ENCODE measurements around the gene KRTAP10-4.
"Not testable (repeated sequence)": the region's sequence is repeated elsewhere in the genome, so short reads cannot be mapped to it uniquely, and the experiment has no call there.

The KRTAP10-4 gene

DNA sequence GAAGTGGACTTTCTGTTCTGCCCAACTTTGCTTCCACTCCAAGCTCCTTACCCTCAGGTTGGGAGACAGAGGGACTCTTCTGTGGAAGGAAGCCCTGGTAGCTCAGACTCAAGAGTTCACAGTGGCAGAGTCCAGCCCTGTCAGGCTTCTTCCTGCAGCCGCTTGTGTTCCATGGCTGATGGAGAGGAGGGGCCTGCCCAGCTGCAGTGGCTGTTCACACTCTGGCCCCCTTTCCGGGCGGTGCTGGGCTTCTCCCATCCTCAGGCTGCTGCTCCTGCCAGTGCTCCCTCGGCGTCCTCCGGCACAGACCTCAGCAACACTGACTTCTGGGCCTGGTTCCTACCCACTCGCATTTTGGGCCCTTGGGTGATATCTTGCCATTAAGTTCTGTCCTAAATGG, 37.6 kb upstream of the KRTAP10-4 start:
- DNase-seq, result no peak

DNA sequence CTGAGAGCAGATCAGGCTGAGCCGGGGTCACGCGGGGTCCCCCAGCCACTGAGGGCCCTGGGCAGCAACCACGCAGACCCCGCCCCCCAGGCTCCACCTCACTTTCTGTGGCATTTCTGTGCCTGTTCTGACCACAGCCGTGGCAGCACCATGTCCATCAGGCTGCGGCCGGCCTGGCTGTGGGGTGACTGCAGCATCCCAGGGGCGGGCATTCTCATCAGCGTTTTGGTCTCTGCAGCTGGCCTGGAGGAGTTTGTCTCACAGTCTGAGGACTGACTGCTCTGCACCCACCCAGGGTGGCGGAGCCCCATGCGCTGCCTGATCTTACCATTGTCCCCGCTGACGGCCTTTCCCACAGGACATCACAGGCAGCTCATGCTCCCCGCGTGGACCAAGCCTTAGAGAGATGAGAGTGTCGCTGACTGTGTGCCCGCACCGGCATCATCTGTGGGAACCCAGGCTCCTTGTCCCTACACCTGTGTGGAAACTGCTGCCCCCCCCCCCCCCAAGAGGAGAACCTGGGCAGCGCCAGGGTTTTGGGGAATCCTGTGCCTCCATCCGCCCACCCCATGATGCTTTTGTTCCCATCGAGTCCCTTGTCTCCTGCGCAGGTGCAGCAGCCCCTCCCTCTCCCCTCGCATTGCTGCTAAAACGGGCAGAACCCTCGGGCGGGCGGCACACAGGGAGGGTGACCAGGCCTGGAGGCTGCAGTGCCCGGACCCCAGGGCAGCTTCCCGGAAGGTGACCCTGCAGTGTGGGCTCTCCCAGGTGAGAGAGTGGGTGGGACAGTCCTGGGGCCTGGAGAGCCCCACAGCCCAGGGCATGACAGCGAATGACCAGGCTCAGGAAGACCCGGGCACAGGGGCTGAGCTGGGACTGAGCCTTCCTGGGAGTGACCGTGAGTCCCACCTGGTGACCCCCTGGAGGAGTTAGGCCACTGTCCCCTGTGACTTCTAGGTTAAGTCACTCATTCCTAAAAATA, 35.3 kb upstream of the KRTAP10-4 start:
- no peak for DNase-seq

DNA sequence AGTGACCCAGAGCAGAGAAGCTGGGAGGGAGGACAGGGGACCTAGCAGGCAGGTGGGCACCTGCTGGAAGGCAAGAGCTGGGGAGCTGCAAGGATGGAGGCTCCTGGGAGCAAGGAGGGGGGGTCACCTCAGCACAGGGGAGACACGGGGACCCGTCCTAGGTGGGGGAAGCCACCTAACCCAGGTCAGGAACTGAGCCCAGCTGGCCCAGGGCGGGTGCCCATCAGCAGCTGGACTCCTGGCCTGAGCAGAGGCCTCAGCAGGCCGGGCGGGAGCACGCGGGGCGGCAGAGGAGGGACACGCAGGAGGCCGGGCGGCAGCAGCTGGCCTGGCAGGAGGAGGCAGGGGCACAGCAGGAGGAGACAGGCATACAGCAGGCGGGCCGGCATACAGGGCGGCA, 34.5 kb upstream of the KRTAP10-4 start:
- no peak for DNase-seq

DNA sequence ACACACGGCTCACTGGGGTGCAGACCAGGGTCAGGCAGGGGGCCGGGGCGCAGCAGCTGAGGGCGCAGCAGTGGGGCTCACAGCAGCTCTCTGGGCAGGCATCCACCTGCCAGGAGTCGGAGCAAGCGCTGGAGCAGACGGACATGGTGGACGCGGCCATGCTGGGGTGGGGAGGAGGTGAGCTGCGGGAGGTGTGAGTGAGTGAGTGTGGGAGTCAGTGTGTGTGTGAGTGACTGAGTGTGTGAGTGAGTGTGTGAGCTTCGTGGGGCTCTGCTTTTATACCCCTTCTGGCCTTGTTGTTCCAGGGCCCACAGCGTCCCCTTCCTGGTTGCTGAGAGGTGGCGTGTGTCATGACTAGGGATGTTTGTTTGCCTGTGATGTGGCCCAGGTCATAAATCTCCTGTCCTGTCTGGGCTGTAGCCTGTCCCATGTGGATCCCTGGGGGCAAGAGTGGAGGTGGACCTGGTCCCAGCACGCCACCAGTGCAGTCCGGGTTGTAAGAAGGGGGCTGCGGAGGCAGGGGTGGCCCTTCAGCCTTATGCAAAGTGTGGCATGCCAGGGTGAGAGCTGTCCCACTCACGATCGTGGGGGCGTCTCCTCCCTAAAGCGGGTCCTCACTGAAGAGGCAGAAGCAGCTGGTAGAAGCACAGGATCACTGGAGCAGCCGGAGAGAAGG, 33.4 kb upstream of the KRTAP10-4 start, which contains the start of gene KRTAP10-1:
Gene KRTAP10-1 (minus strand): TSS at position 205 of the 676 bp plus-strand sequence. CDS start 45 bp downstream, at position 160.
- no peak for DNase-seq

DNA sequence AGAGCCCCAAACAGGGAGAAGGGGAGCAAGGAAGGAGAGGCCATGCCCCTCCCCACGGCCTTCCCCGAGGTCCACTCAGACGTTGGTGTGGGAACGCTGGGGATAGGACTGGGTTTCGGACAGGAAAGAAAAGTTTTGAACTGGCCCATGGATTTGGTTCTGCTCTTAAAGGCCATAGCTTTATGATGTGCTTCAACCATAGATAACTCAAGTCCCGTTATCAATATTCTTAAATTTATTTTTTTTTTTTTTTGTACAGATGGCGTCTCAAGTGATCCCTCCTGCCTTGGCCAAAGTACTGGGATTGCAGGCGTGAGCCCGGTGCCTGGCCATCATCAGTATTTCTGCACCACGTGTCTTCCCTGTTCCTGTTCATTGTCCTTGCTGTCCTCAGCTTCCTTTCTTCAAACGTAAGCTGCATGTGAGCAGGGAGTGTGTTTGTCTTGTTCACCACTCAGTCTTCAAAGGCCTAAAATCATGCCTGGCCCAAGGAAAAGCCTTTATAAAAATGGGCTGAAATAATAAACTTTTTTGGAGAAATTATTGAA, 32.7 kb upstream of the KRTAP10-4 start:
- no peak for DNase-seq

DNA sequence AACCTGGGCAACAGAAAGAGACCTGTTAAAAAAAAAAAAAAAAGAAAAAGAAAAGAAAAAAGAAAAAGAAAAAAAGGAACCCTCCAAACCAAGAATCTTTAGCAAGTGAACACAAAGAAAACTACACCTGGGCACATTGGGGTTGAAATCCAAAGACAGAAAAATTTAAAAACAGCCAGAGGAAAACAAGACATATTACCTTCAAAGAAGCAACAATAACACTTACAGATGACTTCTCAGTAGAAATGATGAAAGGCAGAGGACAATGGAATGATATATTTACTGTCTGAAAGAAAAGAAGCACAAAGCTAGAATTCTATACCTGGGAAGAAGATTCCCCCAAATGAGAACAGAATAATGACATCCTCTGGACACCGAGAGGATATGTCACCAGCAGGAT, 30.8 kb upstream of the KRTAP10-4 start:
- no peak for DNase-seq

DNA sequence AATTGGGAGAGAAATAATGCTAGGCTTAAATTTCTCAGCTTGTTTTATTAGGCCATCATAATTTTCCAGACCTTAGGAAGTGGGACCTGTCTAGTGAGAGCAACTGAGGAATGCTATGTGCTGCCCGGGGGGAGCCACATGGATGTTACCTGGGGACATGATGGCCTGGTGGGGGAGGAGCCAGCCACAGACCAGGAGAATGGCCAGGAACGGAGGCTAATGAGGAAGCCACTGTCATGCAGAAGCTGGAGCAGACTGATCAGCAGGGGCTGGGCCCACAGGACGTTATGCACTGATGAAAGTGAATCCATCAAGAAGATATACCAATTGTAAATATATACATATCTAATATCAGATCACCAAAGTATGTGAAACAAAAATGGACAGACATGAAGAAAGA, 29.0 kb upstream of the KRTAP10-4 start:
- DNase-seq, result no peak

DNA sequence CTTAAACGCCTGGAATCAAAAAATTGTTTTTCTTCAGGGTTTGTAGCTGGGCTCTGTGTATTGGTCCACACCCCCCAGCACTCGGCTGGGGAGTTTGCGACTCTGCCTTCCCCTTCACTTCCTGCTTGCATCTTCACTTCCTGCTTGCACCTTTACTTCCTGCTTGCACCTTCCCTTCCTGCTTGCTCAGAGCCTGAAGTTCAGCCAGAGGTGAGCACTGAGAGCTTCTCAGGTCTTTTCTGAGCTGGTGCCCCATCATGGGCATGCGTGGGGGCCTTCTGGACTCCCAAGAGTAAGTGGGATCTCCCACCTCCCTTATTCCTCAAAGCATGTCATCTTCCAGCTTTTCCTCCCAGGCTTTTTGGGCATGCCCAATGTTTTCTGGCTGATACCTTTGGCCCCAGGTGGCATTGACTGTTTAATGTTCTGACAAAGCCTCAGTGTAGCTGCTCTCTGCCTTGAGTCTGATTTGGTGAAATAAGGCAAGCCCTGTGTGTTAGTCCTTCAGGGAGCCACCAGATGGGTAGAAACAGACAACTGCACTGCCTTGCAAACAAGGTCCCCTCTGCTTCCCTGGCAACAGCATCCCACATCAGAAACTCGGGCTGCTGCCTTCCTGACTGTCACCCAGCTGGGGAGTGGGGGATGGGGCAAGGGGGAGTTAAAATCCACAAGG, 25.7 kb upstream of the KRTAP10-4 start:
- DNase-seq, result peak; percentile 68

DNA sequence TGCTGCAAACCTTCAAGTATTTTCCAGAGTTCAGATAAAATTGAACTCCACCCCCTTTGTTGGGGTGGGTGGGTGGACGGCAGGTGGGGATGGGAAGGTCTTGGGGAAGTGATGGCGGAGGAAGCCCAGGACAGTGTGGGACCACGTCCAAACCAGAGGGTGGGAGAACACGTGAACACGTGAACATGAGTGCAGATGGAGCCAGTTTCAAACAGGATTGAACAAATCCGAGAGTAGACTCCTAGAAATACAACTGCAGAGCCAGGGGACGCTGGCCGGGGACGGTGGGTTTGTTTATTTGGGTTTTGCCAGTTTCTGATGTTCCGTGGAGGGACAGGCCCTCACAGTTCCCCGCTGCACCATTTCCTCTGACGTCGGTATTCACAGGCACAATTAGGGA, 25.1 kb upstream of the KRTAP10-4 start:
- DNase-seq, result no peak

DNA sequence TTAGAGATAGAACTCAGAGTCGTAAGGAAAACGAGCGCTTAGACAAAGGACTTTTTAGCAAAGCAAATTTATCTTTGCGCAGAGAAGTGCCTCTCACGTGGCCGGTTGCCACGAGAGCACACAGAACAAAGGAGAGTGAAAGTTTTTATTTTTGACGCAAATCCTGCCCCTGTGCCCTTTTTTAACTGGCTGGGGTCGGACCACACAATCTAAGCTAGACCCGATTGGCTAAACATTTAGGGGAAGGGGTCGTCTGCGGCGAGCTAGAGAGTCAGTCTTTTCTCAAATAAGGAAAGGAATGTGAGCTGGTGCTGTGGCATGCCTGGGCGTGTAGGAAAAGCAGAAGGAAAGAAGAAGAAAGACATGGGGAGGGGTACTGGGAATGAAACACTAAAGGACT, 24.6 kb upstream of the KRTAP10-4 start:
- no peak for DNase-seq

DNA sequence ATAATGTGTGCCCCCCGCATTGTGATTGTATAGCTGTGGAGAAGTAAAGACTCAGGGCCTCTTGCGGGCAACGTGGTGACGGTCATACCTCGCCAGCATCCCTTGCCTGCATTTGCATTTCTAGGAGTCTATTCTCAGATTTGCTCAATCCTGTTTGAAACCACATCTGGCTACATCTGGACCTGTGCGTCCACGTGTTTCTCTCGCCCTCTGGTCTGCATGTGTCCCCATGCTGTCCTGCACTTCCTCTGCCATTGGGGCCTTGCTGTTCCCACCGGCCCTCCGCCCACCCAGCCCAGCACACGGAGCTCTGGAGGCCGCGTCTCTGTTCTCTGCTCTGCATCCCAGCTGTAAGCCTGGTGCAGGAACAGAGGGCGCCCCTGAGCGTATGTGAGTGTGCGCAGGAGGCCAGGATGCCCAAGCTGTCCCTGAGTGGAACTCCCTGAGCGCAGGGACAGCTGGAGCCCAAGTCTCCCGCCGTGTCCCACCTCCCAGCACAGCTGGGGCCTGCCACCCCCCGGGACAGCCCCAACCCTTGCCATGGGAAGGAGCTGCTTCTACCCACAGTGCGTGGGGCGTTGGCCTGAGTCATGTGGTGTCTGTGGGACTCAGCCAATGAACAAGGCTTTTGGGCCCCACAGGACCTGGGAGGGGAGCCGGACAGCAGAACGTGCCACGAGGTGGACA, 23.9 kb upstream of the KRTAP10-4 start:
- DNase-seq, result no peak

DNA sequence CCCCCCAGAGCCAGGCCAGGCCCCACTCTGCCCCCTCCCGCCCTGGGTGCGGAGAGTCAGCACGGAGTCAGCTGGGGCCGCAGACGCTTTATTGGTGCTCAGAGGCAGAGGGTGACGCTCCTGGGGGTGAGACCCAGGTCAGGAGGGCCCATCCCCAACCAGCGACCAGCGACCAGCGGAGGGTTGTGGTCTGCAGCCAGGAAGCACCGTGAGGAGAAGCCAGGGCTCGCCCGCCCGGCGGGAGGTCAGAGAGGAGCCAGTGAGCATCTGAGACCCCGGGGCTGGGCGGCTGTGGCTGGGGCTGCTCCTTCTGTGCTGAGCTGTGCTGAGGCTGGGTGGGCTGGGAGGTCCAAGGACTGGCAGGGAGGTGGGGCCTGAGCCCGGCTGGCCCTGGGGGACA, 23.2 kb upstream of the KRTAP10-4 start:
- DNase-seq, result not testable (repeated sequence)

DNA sequence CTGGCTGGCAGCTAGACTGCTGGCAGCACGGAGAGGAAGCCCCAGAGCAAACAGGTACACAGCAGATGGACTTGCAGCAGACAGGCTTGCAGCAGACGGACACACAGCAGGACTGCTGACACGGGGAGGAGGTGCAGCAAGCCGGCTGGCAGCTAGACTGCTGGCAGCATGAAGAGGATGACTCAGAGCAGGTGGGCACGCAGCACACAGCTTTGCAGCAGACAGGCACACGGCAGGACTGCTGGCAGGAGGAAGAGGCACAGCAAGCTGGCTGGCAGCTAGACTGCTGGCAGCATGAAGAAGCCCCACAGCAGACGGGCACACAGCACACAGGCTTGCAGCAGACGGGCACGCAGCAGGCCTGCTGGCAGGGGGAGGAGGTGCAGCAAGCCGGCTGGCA, 22.7 kb upstream of the KRTAP10-4 start:
- no peak for DNase-seq

DNA sequence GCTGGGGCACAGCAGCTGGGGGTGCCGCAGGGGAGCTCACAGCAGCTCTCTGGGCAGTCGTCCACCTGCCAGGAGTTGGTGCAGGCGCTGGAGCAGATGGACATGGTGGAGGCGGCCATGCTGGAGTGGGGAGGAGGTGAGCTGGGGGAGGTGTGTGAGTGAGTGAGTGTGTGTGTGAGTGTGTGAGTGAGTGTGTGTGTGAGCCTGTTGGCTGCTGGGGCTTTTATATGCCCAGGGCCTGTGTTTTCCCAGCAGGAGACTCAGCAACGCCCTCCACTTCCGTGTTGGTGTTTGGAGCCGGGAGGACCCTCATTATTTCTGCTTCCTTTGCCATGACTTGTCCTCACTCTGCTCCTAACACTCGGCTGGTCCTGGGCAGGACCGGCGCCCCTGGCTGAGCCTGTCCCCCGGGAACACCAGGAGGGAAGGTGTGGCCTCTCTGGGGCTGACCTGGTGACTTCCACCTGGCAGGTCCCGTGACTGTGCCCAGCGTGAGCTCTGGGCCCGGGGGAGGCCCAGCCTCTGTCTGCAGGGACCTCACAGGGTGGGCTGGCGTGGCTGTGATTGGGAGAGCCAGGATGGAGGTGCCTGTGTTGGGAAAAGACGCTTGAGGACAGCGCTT, 22.1 kb upstream of the KRTAP10-4 start, which contains the start of gene KRTAP10-2:
Gene KRTAP10-2 (minus strand): TSS at position 166 of the 622 bp plus-strand sequence. CDS start 47 bp downstream, at position 119.
- DNase-seq, result no peak

DNA sequence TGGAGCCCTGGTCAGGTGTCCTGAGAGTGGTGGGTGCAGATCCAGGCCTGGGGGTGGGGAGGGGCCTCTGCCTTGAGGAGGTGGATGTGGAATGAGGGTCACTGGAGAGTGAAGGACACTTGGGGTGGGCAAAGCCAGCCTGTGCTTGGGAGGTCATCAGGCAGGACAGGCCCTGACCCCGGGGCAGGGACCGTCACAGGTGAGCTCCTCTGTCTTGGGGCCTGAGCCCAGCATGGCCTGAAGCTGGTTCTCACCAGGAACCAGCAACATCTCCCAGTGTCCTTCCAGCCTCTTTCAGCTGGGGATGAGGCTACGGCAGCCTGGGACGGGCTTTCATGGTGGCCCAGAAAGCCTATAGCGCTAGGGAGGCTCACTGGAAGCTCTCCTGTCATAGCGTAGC, 21.4 kb upstream of the KRTAP10-4 start:
- no peak for DNase-seq

DNA sequence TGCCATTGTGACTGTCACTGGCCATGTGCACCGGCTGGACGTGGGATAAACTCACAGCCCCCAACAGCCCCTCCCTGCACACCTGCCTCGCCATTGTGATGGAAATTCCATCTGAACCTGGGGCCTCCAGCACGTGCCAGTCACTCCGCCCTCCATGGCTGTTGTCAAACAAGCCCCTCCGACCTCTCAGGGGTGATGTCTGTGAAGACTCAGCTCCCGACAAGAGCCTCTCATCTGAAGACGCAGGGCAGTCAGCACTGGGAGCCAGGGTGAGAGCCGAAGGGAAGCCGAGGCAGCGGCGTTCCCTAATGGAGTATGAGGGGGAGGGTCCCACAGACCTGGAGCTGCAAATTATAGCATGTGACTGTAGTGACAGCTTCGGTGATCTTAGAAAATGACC, 20.8 kb upstream of the KRTAP10-4 start:
- DNase-seq, result no peak

DNA sequence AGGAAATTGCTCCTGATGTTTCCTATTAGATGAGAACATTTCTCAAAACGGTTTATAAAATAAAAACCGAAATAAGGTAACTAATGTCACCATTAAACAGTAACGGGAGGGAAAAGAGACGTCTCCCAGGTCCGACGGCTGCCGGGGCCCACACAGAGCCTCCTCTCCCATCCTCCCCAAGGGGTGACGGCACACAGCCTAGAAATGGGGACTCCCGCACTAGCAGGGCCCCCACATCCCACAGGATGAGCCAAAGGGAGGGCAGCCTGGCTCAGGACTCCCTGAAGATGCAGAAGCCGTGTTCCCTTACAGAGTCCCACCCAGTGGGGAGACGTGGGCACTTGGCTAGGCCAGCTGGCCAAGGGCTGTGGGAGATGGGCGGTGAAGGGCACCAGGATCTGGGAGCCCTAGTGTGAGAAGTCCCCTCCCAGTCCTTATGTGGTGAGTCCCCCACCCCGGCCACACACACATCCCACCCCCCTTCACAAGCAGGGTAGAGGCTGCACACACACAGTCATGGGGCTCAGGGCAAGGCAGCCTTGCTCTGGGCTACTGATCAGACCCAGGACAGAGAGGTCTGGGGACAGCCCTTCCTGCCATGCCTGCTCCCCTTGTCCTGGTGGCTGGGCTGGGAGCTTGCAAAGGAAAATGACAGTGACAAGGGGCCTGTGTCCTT, 18.2 kb upstream of the KRTAP10-4 start:
- no peak for DNase-seq

DNA sequence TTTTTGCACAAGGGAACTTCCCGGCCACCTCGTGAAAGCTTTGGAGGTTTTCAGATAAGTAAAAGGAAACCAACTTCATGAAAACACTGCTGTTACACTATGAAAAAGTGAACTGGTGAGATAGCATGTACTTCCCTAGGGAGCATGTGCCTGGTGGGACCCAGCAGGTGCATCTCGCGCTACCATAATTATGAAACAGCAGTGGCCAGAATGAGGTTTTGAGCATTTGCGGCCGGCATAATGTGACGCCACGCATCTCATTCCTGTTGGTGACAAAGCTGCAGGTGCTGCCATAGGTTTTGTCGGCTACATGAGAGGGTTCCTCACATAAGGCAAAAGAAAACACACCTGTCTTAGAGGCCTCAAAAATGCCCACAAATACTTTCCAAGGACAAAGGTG, 16.6 kb upstream of the KRTAP10-4 start:
- DNase-seq, result no peak

DNA sequence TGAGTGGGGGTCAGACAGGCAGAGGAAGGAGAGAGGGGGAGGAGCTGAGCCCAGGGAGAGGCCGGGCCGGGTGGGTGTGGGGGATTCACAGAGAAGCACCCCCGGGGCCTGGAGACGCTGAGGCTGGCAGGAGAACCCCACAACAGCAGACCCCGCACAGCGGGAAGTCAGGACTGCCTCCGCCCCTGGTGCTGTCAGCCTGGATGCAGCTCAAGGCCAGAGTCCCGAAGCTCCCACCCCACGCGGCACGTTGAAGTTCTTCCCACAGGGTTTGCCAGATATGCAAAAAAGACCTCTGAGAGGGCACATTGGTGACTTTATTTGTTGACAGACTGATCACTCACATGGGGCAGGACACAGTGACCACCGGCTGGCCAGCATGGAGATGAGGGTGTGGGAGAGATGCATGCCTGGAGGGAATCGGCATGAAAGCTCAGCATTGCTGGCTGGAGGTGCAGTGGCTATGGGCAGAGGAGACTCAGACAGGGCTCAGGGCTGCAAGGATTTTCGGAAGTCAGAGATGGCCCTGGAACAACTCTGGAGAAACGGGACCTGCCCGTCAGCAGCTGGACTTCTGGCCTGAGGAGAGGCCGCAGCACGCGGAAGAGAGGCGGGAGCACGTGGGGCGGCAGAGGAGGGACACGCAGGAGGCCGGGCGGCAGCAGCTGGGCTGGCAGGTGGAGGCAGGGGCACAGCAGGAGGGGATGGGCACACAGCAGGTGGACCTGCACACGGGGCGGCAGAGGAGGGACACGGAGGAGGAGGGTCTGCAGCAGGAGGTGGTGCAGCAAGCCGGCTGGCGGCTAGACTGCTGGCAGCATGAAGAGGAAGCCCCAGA, 15.8 kb upstream of the KRTAP10-4 start:
- DNase-seq, result no peak

DNA sequence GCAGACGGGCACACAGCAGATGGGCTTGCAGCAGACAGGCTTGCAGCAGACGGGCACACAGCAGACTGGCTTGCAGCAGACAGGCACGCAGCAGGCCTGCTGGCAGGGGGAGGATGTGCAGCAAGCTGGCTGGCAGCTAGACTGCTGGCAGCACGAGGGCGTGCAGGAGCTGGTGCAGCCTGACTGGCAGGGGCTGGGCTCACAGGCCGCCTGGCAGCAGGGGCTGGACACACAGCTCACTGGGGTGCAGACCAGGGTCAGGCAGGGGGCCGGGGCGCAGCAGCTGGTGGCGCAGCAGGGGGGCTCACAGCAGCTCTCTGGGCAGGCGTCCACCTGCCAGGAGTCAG, 15.2 kb upstream of the KRTAP10-4 start:
- not testable (repeated sequence) for DNase-seq

DNA sequence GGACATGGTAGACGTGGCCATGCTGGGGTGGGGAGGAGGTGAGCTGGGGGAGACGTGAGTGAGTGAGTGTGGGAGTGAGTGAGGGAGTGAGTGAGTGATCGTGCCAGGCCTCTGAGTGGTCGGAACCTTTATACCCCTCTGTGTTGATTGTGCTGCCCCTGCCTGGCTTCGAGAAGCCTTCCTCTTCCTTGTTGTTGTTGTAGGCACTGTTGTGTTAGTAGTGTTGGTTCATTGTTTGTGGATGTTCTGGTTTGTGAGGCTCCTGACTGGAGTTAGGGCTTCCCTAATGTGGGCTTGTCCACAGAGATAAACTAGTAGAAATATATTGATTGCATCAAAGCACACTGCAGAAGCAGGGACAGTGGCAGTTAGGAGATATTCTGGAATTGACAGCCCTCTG, 14.8 kb upstream of the KRTAP10-4 start, which contains the start of gene KRTAP10-3:
Gene KRTAP10-3 (minus strand): TSS at position 101 of the 400 bp plus-strand sequence. CDS start 80 bp downstream, at position 21.
- no peak for DNase-seq
